Measurements from ENCODE around the gene TMEM140. TPM values are rescaled to one million over a fixed set of nuclear protein-coding genes. Genes with fewer than 3 reads are reported as not detected.

The TMEM140 gene
- total and polyA plus RNA-seq, 2 of the 13 experiments (the other 11 are each of a cell fraction or from before 2014, with no cell fraction given) = 9.2 to 21.7 TPM

DNA sequence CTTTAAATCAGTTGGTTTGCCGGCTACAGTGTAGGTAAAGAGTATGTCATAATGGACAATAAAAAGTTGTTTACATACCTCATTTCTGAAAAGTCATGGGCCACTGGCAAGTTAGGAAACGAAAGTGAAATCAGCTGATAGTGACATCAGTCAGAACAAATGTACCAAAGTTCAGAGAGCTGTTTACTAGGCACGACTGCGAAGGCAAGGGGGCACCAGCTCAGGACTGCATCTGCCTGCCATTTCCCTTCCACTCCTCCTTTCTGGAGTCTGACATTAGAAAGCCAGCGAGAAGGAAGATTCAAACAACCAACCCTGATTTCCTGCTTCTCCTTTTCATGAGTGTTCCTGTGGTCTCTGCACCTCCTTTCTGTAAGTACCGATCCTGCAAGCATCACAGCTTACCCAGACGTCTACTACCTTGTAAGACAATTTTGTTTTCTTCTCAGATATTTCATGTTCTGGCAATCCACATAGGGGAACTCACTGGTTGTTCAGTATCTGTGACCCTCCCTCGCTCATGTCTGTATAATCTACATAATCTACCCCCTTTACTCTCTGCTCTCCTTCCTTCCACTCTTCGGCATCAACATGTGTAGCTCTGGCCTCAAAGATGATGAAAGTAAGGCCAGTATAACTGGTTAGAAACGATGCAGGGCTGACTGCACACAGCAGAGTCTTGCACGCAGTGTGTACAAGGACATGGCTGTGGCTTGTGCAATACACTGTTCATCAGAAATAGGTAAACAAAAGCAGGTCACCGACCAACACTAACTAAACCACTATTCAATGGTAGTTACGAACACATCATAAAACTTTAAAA, at the start of gene TMEM140 (continued):
- TF ChIP-seq, protein P1, sequence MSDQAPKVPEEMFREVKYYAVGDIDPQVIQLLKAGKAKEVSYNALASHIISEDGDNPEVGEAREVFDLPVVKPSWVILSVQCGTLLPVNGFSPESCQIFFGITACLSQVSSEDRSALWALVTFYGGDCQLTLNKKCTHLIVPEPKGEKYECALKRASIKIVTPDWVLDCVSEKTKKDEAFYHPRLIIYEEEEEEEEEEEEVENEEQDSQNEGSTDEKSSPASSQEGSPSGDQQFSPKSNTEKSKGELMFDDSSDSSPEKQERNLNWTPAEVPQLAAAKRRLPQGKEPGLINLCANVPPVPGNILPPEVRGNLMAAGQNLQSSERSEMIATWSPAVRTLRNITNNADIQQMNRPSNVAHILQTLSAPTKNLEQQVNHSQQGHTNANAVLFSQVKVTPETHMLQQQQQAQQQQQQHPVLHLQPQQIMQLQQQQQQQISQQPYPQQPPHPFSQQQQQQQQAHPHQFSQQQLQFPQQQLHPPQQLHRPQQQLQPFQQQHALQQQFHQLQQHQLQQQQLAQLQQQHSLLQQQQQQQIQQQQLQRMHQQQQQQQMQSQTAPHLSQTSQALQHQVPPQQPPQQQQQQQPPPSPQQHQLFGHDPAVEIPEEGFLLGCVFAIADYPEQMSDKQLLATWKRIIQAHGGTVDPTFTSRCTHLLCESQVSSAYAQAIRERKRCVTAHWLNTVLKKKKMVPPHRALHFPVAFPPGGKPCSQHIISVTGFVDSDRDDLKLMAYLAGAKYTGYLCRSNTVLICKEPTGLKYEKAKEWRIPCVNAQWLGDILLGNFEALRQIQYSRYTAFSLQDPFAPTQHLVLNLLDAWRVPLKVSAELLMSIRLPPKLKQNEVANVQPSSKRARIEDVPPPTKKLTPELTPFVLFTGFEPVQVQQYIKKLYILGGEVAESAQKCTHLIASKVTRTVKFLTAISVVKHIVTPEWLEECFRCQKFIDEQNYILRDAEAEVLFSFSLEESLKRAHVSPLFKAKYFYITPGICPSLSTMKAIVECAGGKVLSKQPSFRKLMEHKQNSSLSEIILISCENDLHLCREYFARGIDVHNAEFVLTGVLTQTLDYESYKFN (CRISPR knock-in tag; conservative IDR thresholded peaks at IDR 0.05) = peak; percentile 83
- TF ChIP-seq ZKSCAN1 (IDR thresholded peaks at IDR 0.05; ENCODE audit: low read length) (peak; percentile 53; the same call in 1 of the 2 replicates), ZNF224 (CRISPR knock-in tag; IDR thresholded peaks at IDR 0.05) (no peak), HNRNPH1 (optimal IDR thresholded peaks at IDR 0.05; ENCODE audit: low read depth, low read length) (no peak), NR2F2 (IDR thresholded peaks at IDR 0.05; ENCODE audit: borderline replicate concordance, low read depth) (peak; percentile 53; the same call in 1 of the 2 replicates), SRSF4 (IDR thresholded peaks at IDR 0.05; ENCODE audit: low read depth, low read length, poor library complexity, severe bottlenecking) (no peak), PCBP2 (optimal IDR thresholded peaks at IDR 0.05; ENCODE audit: low read depth, low read length, poor library complexity, severe bottlenecking) (no peak), PRPF4 (IDR thresholded peaks at IDR 0.05; ENCODE audit: low read depth, low read length, poor library complexity, severe bottlenecking) (no peak), ZBTB38 (CRISPR knock-in tag; IDR thresholded peaks at IDR 0.05) (peak; percentile 58), TEAD2 (CRISPR knock-in tag; IDR thresholded peaks at IDR 0.05) (no peak), FOXK2 (IDR thresholded peaks at IDR 0.05) (peak; percentile 98), ZNF441 (CRISPR knock-in tag; IDR thresholded peaks at IDR 0.05; ENCODE audit: borderline replicate concordance) (no peak), ZNF292 (CRISPR knock-in tag; IDR thresholded peaks at IDR 0.05; ENCODE audit: borderline replicate concordance, low read depth) (peak; percentile 83), SMAD3 (CRISPR knock-in tag; IDR thresholded peaks at IDR 0.05) (peak; percentile 34; the same call in 1 of the 2 replicates)
- TF ChIP-seq, protein P2, sequence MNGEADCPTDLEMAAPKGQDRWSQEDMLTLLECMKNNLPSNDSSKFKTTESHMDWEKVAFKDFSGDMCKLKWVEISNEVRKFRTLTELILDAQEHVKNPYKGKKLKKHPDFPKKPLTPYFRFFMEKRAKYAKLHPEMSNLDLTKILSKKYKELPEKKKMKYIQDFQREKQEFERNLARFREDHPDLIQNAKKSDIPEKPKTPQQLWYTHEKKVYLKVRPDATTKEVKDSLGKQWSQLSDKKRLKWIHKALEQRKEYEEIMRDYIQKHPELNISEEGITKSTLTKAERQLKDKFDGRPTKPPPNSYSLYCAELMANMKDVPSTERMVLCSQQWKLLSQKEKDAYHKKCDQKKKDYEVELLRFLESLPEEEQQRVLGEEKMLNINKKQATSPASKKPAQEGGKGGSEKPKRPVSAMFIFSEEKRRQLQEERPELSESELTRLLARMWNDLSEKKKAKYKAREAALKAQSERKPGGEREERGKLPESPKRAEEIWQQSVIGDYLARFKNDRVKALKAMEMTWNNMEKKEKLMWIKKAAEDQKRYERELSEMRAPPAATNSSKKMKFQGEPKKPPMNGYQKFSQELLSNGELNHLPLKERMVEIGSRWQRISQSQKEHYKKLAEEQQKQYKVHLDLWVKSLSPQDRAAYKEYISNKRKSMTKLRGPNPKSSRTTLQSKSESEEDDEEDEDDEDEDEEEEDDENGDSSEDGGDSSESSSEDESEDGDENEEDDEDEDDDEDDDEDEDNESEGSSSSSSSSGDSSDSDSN (CRISPR knock-in tag; IDR thresholded peaks at IDR 0.05) = no peak; the same call in 1 of the 2 replicates
- TF ChIP-seq, protein P3, sequence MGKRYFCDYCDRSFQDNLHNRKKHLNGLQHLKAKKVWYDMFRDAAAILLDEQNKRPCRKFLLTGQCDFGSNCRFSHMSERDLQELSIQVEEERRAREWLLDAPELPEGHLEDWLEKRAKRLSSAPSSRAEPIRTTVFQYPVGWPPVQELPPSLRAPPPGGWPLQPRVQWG (CRISPR knock-in tag; IDR thresholded peaks at IDR 0.05; ENCODE audit: borderline replicate concordance, low read depth) = no peak
- TF ChIP-seq, protein P4, sequence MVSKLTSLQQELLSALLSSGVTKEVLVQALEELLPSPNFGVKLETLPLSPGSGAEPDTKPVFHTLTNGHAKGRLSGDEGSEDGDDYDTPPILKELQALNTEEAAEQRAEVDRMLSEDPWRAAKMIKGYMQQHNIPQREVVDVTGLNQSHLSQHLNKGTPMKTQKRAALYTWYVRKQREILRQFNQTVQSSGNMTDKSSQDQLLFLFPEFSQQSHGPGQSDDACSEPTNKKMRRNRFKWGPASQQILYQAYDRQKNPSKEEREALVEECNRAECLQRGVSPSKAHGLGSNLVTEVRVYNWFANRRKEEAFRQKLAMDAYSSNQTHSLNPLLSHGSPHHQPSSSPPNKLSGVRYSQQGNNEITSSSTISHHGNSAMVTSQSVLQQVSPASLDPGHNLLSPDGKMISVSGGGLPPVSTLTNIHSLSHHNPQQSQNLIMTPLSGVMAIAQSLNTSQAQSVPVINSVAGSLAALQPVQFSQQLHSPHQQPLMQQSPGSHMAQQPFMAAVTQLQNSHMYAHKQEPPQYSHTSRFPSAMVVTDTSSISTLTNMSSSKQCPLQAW (CRISPR knock-in tag; IDR thresholded peaks at IDR 0.05) = peak; percentile 76
- TF ChIP-seq, protein P5, sequence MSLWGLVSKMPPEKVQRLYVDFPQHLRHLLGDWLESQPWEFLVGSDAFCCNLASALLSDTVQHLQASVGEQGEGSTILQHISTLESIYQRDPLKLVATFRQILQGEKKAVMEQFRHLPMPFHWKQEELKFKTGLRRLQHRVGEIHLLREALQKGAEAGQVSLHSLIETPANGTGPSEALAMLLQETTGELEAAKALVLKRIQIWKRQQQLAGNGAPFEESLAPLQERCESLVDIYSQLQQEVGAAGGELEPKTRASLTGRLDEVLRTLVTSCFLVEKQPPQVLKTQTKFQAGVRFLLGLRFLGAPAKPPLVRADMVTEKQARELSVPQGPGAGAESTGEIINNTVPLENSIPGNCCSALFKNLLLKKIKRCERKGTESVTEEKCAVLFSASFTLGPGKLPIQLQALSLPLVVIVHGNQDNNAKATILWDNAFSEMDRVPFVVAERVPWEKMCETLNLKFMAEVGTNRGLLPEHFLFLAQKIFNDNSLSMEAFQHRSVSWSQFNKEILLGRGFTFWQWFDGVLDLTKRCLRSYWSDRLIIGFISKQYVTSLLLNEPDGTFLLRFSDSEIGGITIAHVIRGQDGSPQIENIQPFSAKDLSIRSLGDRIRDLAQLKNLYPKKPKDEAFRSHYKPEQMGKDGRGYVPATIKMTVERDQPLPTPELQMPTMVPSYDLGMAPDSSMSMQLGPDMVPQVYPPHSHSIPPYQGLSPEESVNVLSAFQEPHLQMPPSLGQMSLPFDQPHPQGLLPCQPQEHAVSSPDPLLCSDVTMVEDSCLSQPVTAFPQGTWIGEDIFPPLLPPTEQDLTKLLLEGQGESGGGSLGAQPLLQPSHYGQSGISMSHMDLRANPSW (CRISPR knock-in tag; IDR thresholded peaks at IDR 0.05; ENCODE audit: borderline replicate concordance) = no peak; the same call in 1 of the 2 replicates
